NOMO-1 (cell line): ENCODE measurements around the gene CBFB.
"Not testable (repeated sequence)": the region's sequence is repeated elsewhere in the genome, so short reads cannot be mapped to it uniquely, and the experiment has no call there.

Experiments
- DNase-seq, 2 experiments: peaks; one replicate each; lab custom pipeline; 2025; ENCODE audit not compliant: unreplicated experiment in 2 of 2; lab: John Stamatoyannopoulos, UW

CBFB gene

DNA sequence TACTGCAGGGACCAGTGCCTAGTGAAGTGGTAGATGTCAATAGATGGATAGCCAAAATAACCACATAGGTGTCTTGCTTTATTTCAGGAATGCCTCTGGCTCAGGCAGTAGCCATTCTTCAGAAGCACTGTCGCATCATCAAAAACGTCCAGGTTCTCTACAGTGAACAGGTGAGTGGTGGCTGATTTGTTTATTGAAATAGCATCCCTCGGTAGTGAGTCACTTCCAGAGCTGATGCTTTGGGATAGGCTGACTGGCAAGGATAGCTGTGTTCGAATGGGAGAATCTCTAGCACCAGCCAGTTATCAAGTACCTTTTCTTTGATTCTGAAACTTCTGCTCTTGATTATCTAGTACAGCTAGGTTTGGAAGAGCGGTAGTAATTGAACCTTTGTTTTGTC lies 91.1 kb downstream of the CBFB start:
- no peak for DNase-seq

DNA sequence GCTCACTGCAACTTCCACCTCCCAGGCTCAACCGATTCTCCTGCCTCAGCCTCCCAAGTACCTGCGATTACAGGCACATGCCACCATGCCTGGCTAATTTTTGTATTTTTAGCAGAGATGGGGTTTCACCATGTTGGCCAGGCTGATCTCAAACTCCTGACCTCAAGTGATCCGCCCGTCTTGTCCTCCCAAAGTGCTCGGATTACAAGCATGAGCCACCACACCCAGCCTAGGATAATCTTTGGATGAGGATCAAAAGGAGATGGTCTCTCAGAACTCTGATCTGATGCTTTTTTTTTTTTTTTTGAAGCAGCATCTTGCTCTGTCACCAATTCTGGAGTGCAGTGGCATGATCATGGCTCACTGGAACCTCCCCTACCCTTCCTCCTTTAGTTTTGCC lies 93.8 kb downstream of the CBFB start:
- DNase-seq: not testable (repeated sequence)

DNA sequence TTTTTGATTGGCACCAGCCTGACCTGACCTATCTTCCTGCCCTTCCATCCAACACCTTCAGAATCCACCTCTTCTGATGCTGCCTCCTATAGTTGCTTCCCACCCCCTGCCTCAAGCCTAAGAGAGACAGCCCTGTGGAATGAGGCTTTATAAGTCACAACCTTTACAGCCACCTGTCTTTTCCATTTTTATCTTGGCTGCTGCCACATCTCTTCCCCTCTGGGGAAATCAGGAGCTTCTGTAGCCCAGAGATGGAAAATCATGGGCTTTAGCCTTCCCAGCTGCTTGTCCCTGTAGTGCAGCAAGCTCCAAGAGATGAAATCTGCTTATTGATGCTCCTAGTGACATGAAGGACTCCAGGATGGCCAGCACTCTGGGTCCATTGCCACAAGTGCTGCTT lies 99.5 kb downstream of the CBFB start:
- no peak for DNase-seq

DNA sequence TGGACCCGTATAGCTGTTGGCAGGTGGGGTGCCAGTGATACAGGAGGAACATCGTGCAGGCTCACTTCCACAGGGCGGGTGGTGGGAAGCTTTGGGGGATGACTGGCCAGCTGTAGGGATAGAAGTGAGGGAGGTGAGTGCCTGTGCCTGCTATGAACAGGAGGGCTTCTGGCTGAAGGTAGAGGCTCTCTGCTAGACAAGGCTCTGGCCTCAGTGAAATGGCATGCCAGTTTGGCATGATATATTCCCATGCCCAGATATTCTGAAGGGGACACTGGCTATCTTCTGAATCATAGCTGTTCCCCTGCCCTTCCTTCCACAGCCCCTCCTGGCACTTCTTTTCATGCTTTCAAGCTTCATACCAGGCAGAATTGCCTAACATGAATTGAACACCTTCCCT lies 99.9 kb downstream of the CBFB start:
- no peak for DNase-seq

DNA sequence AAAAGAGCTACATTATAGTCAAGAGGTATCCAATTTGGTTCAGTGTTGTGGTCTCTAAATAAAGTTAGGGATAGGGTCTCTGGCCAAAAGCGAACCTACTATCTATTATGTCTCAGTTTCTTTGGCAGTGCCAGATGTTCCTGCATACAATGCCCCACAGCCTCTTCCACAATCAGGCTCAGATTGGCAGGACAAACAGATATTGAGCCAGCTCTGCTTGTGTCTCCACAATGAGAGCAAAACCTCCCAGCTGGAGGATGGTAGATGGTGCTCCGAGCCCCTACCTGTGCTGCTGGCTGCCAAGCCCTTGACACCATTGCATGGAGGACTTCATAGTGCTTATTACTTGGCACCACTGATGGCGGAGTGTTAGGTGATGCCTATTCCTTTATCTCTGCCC lies 100.5 kb downstream of the CBFB start:
- no peak for DNase-seq

DNA sequence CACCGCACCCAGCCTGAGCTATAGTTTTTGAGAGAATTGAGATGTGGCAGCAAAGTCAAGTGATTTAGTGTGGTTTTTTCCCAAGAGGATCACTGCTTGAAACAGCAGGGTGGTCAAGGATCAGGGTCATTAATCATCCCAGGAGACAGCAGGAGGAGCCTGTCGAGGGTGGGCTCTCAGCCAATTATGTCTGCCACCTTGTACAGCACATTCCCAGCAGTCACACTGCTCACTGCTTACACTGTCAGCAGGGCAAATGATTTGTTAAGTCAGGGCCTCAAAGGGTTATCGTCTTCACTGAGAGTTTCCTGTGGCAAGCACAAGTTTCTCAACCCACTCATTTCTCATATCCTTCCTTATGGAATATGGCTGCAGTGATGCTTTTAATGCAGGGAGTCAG lies 108.7 kb downstream of the CBFB start:
- no peak for DNase-seq

DNA sequence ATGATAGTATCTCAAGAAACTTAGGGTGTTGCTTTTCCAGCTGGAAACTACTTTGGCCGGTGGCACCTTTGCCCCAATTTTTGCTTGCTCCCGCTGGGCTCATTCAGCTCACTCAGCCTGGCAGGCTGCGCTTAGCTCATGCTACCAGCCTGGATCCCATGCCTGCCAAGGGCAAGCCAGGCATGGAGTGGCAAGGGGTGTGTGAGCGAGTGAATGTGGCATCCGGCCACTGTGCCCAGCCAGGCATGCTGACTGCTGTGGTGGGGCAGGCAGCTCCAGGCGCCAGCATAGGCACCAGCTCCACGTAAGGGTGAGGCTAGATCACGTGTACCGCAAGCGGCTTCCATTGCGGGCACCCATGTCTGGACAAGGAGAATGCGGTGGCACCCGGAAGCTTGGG lies 112.4 kb downstream of the CBFB start:
- no peak for DNase-seq

DNA sequence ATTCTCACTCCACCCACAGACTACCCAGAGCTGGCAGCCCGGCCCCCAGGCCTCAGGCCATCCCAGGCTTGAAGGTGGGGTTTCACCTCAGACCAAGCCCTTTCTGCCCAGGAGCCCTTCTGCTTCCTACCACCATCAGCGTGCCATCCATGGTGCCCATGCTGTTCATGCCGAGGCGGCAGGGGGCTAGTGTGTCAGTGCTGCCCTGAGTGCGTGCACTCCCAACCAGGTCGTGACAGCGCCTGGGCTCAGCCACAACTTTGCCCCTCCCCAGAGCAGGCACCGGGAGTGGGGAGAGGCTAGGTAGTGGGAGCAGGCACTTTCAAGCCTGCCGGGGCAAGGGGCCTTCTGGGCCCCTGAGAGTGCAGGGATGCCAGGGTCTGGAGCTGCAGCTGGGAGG lies 113.4 kb downstream of the CBFB start:
- DNase-seq: no peak

DNA sequence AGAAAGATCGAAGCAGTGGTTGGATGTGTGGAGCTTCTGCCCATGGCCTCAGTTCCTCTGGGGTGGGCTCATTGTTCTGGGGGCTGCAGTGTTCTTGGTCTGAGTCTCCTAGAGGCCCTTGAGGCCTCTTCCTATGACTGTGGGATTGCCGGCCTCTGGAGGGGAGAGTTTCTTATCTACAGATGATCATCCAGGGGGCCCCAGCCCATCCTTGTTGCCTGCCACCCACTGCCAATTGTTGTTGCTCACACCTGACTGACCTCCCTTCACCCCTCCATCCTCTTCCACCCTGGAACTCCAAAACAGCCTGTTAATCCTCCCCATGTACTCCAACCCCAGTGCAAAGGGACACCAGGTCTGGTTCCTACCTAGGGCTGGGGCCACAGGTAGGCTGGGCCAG lies 116.0 kb downstream of the CBFB start:
- DNase-seq: no peak

DNA sequence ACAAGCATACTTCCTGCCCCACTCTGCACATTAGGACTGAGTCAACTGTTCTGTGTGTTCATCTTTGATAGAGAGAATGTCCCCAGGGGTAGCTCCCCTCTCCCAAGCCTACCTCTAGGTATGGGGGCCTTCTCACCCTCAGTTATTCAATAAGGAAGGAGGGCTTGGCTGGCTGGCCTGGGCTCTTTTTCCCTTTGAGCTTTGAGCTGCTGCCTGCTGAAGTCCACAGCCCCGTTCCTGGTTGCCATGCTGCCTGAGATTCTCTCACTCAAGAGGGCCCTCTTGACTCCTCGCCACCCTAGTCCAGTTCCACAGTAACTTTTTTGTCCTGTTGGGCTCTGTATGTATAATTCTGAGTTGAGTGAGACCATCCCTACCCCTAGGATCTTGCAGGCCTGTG lies 116.8 kb downstream of the CBFB start:
- no peak for DNase-seq

DNA sequence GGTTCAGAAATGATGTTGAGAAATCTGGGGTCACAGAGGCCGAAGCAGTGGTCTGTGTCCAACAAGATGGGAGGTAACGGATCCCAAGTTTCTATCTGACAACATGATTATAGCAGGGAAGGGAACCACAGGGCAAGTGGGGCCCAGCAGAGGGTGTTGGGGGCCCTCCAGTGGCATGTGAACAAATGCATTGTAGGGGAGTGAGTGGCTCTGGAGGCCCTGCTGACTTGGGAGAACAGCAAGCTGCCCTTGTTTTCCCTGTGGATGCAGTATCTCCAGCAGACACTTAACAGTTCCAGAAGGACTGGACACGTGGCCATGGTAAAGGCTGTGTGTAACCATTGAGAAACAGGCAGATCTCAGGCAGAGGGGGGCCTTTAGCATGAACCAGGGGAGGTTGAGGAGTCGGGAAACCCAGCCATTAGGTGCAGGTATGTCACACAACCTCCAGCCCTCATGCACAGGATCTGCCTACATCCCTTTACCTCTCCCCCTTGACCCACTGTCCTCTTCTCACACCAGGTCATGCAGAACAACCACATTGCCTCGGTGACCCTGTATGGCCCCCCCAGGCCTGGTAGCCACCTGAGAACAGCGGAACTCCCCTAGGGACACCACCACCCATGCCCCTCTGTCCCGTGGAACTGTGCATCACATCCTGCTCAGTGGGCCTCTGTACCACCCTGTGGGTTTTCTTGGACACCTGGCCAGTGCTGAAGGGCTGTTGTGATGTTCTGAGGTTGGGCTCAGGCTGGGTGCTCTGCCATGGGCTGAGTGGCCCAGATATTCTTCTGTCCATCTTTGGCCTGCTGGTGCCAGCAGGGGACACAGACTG lies 117.8 kb downstream of the CBFB start:
- DNase-seq: no peak

DNA sequence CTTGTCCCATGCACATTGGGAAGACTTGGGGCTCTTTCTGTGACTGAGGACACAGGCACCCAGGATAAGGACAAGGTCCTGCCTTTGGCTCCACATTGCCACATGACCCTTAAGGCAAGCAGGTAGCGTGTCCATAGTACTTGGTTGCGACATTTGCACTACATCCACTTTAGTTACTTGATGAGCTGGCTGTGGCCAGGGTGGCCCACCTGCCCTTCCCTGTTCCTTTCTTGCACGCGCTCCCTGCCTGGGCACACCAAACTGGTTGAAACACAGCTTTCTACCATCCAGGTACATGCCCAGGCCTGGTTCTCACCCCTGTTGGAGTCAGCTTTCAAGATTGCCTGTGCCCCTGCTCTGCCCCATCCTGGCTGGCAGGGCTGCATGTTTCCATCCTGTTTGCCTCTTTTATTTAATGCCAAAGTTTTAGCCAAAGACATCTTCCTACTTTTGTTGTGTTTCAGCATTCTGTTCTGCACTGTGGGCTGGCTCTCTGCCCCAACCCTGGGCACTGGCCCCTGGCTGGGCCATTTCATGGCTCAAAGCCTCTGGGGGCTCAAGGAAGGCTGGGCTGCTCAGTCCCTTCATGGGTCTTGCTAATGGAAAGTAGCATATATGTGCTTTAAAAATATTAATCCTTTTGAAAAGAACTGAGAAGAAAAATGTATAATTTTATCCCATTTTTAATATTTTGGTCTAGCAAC lies 118.6 kb downstream of the CBFB start:
- DNase-seq: no peak

DNA sequence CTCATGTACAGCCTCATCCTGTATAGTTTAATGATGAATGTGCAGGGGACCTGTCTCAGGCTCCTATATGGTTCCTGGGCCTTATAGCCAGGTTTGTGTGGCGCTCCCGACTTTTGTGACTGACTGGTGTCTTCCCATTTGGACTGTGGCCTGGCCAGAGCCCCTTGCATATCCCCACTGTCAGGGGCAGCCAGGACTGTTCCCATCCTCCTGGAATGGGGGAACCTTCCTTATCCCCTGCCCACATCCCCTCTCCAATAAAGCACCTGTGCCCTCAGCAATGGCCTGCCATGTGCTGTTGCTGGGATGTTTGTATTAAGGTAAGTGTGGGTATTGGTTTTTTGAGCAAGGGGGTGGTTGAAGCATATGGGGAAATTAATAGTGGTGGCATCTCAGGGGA lies 119.3 kb downstream of the CBFB start:
- no peak for DNase-seq

DNA sequence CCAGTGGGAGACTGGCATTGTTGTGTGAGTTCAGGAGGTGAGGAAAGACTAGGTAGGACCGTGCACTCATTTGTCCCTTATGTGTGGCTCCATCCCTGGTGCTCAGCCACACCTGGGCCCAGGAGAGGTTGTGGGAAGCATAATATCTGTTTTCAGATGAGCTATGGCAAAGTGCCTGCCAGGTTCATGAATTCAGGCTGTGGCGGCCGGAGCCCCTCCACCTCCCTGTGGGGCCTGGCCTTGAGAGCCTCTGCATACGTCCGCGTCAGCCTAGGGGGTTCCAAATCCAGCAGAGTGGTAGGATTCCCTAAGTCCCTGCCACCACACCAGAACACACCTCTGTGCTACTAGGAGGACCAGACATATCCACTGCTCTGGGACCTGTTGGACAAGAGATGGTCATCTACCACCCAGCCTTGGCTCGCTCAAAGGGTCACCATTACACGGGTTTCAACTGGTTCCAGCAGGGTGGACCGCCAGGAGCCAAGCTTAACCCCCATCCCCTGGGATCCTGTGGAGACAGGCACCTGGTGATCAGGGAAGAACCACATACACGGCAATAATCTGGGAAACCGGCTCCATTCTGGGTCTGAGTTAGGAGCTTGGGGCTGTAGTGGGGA lies 119.8 kb downstream of the CBFB start:
- DNase-seq: no peak

DNA sequence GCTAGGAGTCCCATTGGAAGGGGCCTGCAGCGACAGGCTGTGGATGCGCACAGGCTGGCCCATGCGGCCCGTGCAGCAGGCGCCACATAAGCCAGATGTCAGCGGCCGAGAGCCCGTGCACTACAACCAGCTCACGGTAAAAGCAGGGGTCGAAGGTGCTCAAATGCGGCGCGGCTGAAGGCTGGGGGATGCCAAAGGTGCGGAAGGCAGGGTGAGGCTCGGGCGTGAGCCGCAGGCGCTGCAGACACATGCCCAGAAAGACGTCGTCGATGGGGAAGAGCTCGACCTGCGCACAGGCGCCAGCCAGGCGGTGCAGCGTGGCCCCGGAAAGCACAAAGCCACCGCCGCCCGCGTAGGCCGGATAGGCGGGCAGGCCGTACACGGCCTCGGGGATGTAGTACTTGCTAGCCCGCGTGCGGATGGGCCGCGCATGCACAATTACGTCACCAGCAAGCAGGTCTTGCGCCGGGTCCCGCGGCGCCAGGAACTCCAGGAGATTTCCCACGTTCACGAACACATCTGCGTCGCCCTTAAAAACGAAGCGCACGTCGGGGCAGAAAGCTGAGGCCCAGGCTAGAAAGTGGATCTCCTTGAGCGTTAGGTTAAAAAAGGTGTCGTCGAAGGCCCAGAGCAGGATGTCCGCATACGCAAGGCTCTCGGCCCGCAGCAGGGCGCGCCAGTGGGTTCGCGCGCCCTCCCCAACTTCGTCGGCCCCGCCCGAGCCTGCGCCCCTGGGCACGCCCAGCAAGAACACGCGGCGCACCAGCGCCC lies 120.5 kb downstream of the CBFB start:
- no peak for DNase-seq

DNA sequence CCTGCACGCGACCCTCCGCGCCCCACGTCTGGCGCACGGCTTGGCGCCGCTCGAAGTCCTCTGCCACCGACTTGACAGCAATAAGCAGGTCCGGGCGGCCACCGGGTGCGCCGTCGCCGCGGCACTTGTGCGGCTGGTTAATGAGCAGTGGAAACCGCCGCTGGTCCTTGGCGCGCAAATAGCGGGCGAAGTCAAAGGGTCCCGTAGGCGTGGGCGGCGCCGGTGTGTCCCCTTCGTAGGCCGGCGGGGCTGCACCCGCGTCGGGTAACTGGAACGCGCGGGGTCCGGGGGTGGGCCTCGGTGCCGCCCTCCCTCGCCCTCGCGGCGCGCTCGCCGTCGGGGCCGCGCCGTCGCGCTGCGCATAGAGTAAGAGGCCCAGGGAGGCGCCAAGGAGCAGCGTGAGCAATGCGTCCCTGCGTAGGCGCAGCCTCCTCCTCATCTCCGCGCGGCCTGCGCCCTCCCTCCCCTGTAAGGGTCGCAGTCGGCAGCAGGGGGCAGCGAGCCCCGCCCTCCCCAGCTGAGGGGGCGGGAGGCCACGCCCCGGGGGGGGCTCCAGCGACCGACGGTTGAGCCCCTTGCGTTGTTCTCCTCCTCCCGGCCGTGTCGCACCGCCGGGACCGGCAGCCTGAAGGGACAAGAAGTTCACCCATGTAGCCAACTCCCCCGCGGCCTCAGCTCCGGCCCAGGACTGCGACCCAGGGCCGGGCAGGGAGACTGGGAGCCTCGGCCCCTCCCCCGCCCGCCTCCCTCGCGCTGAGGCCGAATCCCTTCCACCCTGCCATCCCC lies 121.3 kb downstream of the CBFB start:
- DNase-seq: no peak
